Epithelial cell of prostate (primary cell): ENCODE data around the gene CERS6.
"Not testable (repeated sequence)": the region's sequence is repeated elsewhere in the genome, so short reads cannot be mapped to it uniquely, and the experiment has no call there.

Experiments used
- DNase-seq: peaks from one replicate; pipeline ENCODE4 v3.0.0-alpha.2; 2011; ENCODE audit warnings: low read depth, low spot score
- H3K27ac ChIP-seq: fragments of 450-650 bp; 2 replicates; pipeline ENCODE4 v1.5.1; 2017; ENCODE audit warnings: mild to moderate bottlenecking

The CERS6 gene

DNA sequence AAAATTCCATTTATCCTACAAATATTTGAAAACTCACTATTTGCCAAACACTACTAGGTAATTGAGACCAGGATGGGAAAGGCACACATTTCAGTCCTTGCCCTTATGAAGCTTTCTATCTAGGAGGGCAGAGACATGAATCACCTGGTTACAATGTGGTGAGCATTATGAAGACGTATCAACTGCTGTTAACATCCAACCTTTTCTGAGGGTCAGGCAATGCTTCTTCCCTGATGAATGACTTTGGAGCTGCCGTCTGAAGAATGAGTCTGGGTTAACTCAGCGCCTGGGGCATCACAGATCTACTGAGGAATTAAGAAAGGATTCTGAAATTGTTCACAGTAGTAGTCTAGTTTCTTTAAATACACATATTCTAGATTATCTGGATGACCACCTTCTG is 284.3 kb downstream of the CERS6 start:
- DNase-seq = no peak
- no peak overlapping the region for H3K27ac ChIP-seq

DNA sequence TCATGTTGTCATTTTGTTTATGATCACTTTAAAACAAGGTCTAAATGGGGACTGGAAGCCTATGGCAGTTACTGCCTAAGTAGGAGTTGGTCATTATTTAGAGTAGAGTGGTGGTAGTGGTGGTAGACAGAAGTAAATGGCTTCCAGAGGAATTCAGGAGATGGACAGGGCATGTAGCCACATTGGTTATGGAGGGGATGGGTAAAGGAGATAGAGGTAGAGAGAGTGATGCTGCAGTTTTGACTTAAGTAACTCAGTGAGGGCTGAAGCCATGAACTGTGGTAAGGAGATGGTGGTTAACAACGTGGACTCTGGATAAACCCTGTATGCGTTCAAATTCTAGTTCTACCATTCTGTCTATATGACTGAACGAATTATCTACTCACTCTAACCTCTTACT is 284.7 kb downstream of the CERS6 start:
- H3K27ac ChIP-seq = no peak overlapping the region
- no peak for DNase-seq

DNA sequence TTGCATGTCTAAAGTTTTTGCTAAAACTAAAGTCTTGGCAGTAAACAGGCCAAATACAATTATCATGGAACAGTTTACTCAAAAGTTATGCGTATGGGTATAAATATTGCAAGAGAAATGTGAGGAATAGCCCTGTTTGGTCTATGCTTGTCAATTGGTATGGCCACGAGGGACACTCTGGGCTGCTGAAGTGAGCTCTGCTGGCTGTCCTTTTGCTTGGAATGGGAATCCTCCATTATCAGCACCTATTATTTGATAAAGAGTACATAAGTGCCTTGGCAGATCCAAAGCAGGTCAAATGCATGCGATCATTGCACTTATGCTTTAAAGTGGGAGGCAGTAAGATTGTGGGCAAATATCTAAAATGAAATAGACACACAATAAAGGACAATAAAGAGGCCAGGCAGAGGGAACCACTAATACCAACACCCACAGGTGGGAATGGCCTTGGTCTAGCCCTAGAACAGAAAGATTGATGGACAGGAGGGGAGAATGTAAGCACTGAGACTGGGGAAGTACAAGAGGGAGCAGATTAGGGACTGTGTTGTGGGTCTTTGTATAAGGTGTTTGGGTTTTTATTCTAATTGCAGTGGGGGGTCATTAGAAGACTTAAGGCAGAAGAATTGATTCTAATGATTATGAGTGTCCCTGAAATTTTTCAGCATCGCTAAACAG is 286.3 kb downstream of the CERS6 start:
- no peak for DNase-seq
- H3K27ac ChIP-seq = no peak overlapping the region

DNA sequence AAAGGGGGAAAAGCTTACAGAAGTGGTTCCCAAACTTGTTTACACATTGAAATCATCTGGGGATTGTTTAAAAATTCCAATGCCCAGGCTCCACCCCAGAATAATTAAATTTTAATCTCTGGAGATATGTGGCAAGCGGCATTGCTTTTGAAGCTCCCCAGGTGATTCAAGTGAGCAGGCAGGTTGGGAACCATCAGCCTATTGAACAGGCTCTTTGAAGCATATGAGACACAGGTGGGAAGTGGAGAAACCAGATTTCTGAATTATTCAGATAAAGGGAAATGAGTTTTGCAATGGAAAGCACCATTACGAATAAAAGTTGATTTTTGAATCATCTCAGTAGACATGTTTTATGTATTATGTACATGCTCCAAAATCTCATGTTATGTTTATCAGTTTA is 288.8 kb downstream of the CERS6 start:
- no peak overlapping the region for H3K27ac ChIP-seq
- DNase-seq = no peak

DNA sequence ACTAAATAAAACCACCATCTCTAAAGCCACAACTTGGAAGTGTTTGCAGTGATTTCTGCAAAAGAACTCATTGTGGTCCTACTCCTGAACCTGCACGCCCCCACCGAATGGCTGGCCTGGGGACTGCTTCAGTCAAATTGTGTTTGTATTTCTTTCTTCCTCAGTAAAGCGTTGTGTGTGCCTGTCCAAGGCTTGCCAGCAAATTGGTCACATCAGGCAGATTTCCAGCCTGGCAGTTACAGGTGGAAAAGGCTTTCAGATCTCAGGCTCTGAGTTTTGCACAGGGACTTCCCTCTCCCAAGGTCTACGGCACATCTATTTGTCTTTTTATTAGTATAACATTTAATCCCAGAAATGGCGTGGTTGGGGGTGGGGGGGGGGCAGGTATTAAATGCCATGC is 292.4 kb downstream of the CERS6 start:
- no peak for DNase-seq

DNA sequence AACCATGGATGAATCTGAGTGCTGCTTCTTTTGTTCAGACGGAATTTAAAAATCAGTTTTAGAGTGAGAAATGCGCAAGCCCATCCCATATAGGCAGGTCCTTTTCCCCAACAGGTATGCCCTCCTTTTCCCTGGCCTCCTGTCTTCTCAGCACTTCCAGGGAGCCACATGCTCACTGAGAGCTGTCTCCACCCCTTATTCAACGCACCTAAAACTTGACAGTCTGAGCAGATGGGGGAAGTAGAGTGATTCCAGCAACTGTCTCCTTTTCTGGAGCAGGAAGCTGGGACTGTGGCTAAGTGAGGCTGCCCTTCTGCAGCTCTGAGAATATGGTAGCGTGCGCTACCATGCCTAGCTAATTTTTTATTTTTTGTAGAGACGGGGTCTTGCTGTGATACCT is 293.2 kb downstream of the CERS6 start:
- no peak for DNase-seq
- no peak overlapping the region for H3K27ac ChIP-seq

More for the DNA sequence above, 292.4 kb downstream of the CERS6 start:
- no peak overlapping the region for H3K27ac ChIP-seq

DNA sequence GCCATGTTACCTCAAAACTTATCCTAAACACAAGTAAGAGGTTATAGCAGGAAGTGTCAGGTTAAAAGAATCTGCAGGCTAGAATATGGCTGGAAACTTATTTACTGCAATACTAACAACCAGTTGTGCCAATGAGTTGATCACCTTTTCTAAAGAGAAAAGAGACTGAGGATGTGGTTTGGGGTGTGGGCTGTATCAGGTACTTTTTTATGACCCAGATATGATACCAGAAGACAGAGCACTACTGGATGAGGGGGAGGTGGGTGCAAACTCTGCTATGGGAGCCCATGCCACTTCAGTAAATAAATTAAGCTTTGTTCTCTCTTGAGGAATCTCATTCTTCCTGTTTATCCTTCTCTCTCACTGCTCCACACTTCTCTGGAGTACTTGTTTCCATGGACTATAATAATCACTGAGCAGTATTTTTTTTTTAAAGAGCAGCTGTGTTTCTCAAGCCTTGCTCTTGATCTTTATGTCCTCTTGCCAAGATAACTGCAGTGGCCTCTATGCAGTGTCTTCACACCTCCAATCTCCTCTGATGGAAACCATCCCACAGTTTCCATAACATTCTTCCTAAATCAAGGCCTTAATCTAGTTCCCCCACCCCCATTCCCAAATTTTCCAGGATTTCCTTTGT is 295.1 kb downstream of the CERS6 start:
- H3K27ac ChIP-seq = no peak overlapping the region
- DNase-seq = no peak

DNA sequence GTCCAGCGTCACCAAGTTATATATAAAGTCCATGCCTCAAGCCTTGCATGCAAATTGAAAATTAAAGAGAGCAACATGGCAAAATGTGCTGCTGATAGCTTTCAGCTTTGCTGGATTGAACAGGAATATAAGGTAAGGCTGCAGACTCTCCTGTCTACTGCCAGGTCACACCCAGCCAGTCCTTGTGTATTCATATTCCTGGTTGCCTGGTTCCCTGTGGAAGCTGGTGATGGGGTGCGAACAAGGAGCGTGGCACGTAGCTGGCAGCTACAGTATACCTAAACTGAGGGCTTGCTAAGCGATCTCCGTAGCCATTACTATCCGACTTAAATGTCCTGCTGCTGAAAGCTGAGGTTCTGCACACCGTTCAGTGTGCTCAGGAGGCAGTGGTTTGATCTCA is 296.3 kb downstream of the CERS6 start:
- H3K27ac ChIP-seq = no peak overlapping the region
- no peak for DNase-seq

DNA sequence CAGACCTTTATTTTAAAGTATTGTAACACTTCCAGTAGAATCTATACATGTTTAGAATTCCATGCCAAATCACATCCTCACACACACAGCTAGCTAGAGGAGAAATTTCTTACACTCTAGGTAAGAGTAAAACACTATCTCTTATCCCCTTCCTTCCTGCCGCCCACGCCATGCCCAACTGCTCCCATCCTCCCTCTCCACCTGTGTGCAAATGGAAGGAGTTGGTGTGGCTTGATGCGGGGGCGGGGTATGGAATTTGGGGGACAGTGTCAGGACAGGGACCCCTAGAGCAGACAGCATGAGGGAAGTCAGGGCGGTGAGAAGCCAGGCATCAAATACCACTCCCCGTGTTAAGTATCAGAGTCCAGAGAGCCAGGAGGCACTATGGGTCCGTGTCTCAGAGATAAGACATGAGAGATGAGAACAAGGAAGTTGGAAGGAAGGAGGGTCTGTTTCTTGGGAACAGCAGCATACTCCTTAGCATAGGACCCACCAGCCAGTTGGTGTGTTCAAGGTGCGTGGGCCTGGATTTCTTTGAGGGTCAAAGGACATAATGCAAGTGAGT is 297.8 kb downstream of the CERS6 start:
- no peak overlapping the region for H3K27ac ChIP-seq
- no peak for DNase-seq

DNA sequence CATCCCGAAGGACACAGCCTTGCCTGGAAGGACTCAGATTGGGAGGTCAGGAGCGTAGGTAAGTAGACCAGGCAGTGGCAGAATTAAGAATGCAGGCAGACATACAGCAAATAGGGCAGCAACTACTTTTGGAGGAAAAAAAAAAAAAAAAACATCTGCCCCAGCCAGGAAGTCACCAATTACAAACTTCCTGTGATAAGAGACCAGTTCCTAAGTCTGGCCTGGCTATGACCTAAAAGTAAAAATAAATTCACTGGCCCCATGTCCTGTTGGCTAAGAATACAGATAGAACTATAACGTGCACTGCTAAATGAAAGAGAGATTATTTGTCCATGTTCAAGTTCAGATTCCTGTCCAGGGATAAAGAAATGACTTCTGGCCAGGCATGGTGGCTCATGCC is 301.2 kb downstream of the CERS6 start:
- no peak overlapping the region for H3K27ac ChIP-seq

DNA sequence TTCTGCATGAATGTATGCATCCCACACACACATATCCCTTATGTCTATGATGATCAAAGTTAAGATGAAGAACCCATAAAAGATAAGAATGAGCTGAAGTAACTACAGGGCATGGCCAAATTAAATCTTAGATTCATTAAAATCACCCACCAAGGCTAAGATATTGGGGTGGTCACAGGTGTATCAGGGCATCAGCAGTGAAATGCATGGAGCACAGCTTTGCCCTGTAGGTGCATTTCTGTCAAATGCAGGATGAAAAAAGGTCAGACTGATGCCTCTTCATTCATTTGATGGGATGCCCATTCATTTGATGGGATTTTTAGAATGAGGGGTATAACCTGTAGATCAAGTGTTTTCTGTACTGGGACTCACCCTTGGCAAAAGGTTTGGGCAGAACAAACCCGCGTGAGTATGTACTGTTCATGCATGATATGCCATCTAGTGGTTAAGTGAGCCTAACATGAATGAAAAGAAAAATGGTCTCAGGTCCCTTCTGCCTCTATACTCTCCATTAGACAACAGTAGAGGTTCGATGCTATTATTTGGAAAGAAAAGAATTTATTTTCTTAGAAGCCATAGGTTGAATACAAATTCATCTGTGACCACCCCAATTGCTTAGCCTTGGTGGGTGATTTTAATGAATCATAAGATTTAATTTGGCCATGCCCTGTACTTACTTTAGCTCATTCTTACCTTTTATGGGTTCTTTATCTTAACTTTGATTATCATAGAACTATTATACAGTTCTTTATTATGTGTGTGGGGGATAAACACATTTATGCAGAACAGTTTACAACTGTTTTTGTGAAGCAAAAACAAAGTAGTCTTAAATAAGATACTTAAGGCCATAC is 303.1 kb downstream of the CERS6 start:
- DNase-seq = no peak
- no peak overlapping the region for H3K27ac ChIP-seq

More for the DNA sequence above, 301.2 kb downstream of the CERS6 start:
- DNase-seq = no peak

DNA sequence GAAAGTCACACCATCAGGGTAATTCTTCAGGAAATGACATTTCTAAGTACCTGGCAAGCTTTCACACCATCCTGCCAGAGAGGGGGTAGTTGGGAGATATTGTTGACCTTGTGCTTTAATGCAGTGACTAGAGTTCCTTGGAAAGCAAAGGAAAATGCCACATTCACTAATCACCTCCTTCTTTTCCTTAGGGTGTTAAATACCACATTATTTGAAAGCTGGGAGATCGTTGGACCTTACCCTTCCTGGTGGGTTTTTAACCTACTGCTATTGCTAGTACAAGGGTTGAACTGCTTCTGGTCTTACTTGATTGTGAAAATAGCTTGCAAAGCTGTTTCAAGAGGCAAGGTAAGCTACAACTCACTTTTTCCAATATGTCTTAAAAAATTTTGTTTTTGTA is 309.3 kb downstream of the CERS6 start:
- no peak overlapping the region for H3K27ac ChIP-seq
- DNase-seq = no peak

DNA sequence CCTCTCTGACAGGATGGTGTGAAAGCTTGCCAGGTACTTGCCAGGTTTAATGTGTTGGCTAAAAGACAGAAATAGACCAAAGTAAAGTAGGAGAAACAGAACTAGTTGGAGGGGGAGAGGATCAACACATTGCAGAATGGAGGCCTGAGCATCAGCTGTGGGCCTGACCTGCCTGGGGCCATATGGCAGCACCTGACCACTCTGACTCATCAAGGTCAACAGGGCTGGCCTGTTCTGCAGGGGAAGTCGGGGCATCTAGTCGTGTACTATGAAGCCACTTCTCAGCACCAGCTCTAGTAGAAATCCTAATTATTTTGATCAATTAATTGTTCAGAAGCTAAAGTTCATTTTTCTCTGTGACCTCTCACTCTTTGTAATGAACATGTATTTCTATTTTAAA is 310.5 kb downstream of the CERS6 start:
- no peak overlapping the region for H3K27ac ChIP-seq

DNA sequence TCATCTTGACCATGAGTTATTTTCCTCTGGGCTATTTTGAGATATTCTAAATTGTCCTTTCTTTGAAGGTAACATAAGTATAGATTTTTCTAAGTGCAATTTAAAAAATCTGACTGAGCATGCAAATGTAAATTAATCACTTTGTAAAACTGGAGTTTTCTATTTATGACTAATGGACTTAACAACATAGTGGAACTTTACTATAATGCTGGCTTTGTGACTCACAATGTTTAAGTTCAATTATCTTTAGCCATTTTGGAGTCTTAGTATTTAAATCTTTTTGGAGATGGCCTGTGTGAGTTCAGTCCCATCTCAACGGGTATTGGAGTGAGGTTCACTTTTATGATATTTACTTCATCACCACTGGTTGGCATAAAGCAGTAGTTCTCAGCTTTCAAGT is 311.2 kb downstream of the CERS6 start:
- H3K27ac ChIP-seq = no peak overlapping the region
- no peak for DNase-seq

More for the DNA sequence above, 310.5 kb downstream of the CERS6 start:
- no peak for DNase-seq

DNA sequence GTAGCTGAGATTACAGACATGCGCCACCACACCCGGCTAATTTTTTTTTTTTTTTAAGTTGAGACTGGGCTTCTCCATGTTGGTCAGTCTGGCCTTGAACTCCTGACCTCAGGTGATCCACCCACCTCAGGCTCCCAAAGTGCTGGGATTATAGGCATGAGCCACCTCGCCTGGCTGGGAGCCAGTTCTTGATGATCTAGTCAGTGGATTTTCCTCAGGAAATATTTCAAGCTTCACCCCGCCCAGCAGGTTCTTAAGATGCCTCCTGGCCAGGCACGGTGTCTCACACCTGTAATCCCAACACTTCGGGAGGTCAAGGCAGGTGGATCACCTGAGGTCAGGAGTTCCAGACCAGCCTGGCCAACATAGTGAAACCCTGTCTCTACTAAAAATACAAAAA is 312.3 kb downstream of the CERS6 start:
- not testable (repeated sequence) for H3K27ac ChIP-seq, DNase-seq

DNA sequence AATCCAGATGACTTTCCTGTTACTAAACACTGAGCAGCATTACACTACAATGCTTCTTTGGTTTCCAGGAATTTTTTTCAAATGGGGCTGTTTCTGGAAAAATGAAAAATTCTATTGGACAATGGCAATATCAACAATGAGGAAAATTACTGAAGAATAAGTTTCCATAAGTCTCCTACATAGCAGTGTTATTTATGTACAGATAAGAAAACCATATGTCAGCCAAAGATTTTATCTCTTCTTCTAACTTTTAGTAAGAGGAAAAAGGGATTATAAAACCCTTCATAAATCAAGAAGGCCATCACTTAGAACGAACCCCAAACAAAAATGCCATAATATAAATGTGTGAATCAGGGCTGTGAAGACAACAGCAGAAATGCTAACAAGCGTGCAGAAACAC is 314.7 kb downstream of the CERS6 start:
- no peak overlapping the region for H3K27ac ChIP-seq
- DNase-seq = no peak

DNA sequence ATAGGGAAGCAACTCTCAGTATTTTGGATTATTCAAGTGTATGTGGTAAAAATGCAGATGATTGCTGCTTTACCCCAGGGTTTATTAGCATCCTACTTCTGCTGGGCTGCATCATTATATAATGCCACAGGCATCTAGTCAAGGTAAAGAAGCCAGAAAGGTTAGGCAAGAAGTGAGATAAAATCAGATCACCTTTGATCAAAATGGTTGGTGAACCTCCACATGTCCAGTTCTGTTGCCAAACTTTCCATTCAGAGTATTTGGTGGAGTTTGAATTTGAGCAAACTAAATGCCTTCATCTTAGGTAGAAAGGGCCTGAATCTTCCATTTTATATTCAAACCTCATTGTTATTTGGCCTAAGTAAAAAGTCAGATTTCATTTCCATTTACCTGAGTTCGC is 316.6 kb downstream of the CERS6 start:
- no peak overlapping the region for H3K27ac ChIP-seq
- DNase-seq = no peak

DNA sequence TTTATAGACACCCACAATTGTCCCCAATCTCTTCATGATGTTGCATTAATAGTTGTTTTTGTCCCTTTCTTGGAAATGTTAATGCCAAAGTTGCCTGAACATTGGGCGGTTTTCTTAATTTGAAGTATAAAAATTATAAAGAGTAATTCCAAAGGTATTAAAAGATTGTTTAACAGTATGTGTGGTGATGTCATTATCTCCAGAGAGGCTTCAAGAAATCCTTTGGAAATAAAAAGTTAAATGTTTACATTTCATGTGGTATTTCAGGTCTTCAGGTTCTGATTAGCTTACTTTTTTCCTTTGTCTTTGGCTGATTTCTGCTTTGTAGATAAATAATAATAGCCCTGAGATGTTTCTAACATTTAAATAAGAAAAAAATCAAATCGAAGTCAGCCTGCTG is 317.1 kb downstream of the CERS6 start:
- no peak for DNase-seq

DNA sequence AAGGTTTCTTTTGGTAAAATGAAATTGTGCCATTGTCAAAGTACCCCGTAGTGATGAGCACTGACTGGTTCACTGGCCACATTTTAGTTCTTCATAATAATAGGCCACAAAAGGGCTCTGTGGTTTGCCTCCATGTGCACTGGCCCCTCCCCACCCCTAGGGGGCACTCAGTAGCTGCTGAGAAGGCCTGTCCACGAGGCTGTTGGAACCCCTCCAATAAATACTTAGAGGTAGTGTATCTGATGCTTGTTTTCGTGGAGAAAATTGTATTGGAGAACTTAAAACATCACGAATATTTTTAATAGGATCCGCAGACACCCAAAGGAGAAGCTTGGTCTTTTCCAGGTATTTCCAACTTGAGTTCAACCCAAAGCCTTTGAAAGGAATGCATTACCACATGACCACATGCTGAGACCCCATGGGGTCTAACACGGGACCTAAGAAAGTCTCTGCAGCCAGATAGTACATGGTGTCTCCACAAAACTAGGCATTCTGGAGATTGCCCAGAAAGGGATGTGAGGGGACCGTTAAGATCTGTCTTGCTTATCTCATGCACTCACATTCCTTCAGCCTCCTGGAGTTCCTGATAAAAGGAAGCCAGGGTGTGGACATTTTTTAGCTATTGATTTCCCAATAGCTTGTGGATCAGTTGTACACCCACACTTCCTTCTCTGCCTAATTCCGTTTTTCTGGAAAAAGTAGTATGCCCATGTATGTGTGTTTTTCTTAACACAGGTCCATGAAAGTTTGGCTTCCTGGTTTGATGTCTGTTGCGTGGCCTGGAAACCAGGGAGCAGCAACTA is 317.8 kb downstream of the CERS6 start:
- no peak overlapping the region for H3K27ac ChIP-seq
- no peak for DNase-seq

More for the DNA sequence above, 317.1 kb downstream of the CERS6 start:
- H3K27ac ChIP-seq = no peak overlapping the region

DNA sequence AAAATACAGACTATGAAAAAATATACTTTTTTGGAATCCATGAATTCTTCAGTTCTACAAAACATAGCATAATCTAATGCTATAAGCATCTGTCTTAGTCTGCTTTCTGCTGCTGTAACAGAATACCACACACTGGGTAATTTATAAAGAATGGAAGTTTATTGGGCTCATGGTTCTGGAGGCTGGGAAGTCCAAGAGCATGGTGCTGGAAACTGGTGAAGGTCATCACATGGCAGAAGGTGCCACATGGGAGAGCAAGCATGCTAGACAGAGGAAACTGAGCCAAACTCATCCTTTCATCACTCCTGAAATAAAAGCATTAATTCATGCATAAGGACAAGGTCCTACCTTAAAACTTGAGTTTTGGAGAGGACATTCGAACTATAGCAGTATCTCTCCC is 319.8 kb downstream of the CERS6 start:
- DNase-seq = no peak

More for the DNA sequence above, 319.8 kb downstream of the CERS6 start:
- no peak overlapping the region for H3K27ac ChIP-seq
